Suppressor macrophage (primary cell): ENCODE data around the gene SEMA4F.

Source experiments
- DNase-seq, 4 experiments: peaks; one replicate each; pipeline ENCODE4 v3.0.0-alpha.2; 2020 to 2022

The SEMA4F gene

GRCh38 chr2:74659462-74659861 is 5.4 kb downstream of the SEMA4F start:
- DNase-seq, result no peak

- DNase-seq, result no peak
Observed at GRCh38 chr2:74668087-74668486, 14.0 kb downstream of the SEMA4F start.

GRCh38 chr2:74670263-74670662 is 16.2 kb downstream of the SEMA4F start:
- DNase-seq, result no peak

- no peak for DNase-seq
Observed at GRCh38 chr2:74671479-74671878, 17.4 kb downstream of the SEMA4F start.

GRCh38 chr2:74673826-74674528 is 19.9 kb downstream of the SEMA4F start:
- no peak for DNase-seq

DNA sequence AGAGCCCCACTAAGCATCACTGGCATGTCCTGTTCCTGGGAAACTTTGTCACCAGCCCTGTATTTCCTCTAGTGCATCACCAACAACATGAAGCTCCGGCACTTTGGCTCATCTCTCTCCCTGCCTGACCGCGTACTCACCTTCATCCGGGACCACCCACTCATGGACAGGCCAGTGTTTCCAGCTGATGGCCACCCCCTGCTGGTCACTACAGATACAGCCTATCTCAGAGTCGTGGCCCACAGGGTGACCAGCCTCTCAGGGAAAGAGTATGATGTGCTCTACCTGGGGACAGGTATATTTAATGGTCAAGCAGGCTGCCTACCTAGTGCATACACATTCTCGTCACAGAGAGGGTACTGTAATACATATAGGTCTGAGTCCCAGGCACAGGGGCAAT is 21.0 kb downstream of the SEMA4F start:
- DNase-seq, result no peak

DNA sequence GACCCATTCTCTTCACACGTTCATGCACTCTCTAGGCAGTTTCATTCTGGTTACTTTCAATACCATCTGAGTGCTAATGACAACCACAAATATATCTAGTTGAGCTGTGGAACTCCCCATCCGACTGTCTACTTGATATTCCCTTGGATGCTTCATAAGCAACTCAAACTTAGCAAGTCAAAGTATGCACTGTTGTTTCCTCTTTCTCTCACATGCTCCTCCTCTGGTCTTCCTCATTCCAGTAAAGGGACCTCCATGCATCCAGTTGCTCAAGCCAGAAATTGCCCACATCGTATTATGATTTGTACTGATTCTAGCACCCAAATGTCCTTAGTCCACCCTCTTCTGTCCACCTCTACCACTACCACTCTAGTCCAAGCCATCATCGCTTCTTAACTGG is 22.3 kb downstream of the SEMA4F start:
- DNase-seq, result peak; percentile 26 to 63 (median 42)

DNA sequence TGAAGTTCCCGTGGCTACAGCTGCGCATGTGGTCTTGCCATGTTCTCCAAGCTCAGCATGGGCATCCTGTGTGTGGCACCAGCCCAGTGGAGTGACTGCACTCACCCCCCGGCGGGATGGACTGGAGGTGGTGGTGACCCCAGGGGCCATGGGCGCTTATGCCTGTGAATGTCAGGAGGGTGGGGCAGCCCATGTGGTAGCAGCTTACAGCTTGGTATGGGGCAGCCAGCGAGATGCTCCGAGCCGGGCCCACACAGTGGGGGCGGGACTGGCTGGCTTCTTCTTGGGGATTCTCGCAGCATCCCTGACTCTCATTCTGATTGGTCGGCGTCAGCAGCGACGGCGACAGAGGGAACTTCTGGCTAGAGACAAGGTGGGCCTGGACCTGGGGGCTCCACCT is 25.6 kb downstream of the SEMA4F start:
- no peak for DNase-seq

DNA sequence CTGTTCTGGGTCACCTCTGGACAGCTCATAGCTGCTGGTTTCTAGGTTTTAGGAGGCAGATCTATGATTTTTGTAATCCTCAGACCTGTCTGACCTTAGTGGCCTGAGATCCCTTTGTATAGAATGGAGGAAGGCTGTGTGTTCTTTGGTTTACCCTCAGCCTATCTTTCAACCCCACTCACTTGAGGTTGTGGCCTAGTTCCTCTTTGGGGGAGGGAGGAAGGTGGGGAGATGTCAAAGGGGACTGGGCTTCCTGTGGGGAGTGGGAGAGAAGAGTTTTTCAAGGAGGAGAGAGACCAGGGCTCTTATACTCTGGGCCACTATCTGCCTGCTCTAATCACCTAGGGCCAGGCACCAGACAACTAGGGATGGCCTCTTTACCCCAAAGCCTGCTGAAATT is 28.5 kb downstream of the SEMA4F start:
- DNase-seq, result no peak

GRCh38 chr2:74685408-74685807 is 31.4 kb downstream of the SEMA4F start:
- no peak for DNase-seq

DNA sequence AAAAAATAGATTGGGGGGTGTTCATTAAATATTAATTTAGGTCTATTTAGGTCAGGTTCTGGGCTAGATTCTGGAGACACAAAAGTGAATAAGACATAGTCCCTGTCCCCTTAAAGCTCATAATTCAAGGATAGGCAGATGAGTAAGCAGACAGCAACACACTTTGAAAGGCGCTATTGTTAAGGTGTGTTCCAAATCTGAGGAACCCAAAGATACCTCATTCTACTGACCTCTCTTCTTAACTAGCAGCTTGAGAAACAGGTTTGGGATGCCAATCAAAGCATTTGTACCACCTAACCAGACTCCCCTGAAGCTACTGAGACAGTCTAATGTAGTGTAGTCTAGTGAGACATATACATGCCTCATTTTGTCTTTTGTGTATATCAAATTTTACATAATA is 34.8 kb downstream of the SEMA4F start:
- no peak for DNase-seq

- DNase-seq, result no peak
Observed at GRCh38 chr2:74689671-74690070, 35.6 kb downstream of the SEMA4F start.

DNA sequence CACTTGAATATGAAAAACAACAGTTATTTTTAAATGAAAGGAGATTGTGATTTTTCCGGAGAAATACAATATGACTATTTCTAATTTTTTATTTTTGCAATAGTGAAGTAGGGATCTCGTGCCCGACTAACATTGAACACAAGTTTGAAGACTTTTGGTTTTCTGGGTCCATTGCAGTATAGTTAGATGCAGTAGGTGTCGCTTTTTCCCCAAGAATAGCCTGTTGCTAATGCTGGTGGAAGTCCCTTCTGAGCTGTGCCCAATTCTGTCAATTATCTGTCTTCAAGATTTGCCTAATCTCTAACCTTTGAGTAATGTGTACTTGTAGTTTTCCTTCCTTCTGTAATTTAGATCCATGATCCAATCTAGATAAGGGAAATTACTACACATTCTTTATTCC is 36.5 kb downstream of the SEMA4F start:
- DNase-seq, result peak; percentile 71 to 82 (median 75)

- DNase-seq, result no peak
Observed at GRCh38 chr2:74691929-74692328, 37.9 kb downstream of the SEMA4F start.

DNA sequence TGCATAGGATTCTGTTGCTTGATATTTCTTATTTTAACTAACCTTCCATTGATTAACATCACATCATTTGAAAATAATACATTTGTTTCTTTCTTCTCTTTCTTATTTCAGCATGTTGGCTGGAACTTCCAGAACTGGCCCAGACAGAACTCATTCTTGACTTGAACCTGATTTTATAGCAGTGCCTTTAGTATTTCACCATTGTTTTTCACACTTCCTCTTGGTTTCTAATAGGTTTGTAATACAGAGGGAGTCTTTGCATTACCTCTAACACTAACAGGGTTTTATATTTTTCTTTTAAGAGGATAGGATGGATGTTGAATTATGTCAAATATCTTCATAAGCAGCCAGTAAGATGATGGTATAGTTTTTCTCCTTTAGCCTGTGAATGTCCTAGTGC is 39.2 kb downstream of the SEMA4F start:
- DNase-seq, result peak in 2 of 4 experiments; percentile 43 to 45

GRCh38 chr2:74693668-74694067 is 39.6 kb downstream of the SEMA4F start:
- peak in 1 of 4 experiments; percentile 17 for DNase-seq

DNA sequence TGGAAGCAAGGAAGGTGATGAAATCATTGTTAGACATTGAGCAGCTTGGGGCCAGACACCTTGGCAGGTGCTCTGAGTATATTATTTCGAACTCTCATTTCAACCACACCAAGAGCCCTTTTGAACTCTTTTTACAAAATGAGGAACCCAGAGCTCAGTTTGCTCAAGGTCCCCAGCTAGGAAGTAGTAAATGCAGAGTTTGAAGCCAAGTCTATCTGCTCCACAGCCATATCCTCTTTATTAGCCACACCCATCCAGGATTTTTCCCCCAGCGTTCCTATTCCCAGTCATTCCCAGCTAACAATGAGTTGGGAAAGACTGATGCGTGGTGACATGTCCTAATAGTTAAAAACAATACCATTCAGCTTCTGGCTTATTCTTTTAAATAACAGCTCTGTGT is 40.2 kb downstream of the SEMA4F start:
- peak; percentile 40 to 71 (median 58) for DNase-seq

DNA sequence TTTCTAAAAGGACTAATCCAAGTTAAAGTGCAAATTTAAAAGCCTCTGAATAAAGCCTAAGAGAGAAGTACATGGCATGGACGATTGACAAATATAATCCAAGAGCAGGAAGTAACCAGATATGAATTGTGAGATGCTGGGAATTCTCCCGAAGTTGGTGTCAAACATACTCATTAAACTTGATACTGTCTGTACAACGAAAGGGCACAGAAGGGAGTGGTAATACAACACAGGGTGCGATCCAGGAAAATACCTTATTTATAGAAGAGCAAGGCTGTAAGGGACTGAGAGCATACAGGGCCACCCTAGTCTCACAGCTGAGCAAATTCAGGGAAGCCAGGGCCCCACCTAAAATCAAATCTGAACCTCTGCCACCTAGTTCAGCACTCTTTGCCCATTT is 41.6 kb downstream of the SEMA4F start:
- no peak for DNase-seq

- DNase-seq, result no peak
Observed at GRCh38 chr2:74696829-74697228, 42.8 kb downstream of the SEMA4F start.

GRCh38 chr2:74700643-74701372 is 46.8 kb downstream of the SEMA4F start:
- peak in 1 of 4 experiments; percentile 34 for DNase-seq

DNA sequence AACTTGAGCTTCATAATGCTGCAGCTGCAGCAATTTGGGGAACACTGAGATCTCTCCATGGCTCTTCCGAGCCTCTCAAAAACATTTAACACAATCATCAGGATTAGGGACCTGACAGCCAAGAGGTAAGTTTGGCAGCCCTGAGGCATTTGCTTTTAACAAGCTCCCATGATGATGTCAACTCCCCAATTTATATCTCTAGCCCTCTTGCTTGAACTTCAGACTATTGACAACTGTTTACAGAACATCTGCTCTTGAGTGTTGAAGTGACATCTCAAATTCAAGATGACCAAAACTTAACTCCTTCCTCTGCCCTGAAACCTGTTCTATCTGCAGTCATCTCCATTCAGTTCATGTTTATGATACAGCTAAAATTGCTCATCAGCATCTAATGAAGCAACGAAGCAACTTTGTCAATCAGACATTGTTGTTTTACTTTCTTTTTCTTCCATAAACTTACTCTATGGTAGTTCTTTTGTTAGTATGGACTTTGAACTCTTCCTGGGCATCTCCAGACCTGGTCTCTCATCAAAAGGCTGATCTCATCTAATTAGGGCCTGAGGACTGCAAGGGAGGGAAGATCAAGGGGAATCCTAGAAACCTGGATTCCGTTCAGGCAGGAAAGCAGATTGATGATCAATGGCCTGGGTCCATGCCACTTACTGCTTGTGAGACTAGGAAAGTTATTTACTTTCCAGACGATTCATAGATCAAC is 48.1 kb downstream of the SEMA4F start:
- DNase-seq, result no peak

DNA sequence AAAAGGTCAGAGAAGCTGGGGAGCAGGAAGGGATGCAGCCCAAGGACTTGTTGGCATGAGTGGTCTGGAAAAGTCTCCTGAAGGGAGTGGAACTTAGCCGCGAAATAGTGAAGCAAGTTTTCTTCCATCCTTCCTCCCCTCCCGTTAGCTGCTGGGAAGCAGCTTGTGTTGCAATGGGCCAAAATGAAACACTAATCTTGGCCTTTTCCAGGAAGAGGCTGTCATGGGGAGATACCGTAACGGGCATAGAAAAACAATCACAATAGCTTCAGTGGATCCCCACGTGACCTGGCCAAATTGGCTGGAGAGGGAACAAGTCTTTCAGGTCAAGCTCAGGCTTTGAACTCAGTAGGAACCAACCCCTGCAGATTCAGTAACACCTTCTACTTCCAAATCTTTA is 49.3 kb downstream of the SEMA4F start:
- peak in 3 of 4 experiments; percentile 15 to 35 (median 23) for DNase-seq

DNA sequence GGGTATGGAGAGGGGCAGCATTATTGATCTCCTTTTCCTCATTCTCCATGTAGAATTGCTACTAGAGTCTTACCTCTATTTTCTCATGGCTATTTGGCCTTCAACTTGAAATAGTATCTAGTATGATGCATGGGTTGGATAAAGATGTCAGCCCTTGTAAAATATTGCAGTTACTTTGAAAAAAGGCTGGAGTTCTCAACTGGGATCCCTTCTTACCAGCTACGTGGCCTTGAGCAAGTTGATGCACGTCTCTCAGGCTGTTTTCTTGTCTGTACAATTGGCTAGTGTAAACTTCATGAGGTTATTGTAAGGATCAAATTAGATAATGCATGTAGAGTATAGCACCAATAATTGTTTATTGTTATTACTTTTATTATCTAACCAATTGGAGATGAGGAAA is 50.2 kb downstream of the SEMA4F start:
- DNase-seq, result no peak

GRCh38 chr2:74706741-74707140 is 52.7 kb downstream of the SEMA4F start:
- DNase-seq, result no peak
